ENCODE results near the gene CCDC120. TPM values are rescaled to one million over a fixed set of nuclear protein-coding genes. Genes with fewer than 3 reads are reported as not detected.
A peak's percentile ranks its signal among the peaks of the same experiment; 100 is the strongest.

The CCDC120 gene
- total RNA-seq, 1 experiment from 2014 or later, result 15.2 TPM

DNA sequence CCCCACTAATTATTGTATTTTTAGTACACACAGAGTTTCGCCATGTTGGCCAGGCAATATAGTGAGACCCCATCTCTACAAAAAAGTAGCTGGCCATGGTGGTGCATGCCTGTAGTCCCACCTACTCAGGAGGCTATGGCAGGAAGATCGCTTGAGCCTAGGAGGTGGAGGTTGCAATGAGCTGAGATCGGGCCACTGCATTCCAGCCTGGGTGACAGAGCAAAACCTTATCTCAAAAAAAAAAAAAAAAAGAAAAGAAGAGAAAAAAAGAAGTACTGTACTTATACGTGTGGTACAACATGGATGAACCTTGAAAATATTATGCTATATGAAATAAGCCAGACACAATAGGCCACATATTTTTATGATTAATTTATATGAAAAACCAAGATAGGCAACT, 30.8 kb downstream of the CCDC120 start:
- DNase-seq (ENCODE audit: low spot score), result no peak
- POLR2A ChIA-PET, result no interaction called here

DNA sequence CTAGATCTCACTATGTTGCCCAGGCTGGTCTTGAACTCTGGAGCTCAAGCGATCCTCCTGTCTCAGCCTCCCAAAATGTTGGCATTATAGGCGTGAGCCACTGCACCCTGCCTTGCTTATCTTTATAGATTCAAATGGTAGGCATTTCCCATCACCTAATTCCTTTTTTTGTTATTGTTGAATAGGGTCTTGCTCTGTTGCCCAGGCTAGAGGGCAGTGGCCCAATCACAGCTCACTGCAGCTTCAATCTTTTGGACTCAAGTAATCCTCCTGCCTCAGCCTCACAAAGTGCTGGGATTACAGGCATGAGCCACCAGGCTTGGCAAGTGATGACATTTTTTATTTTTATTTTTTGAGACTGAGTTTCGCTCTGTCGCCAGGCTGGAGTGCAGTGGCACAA, 37.6 kb downstream of the CCDC120 start:
- Mint-ChIP-seq H3K4me3 (no peak overlapping the region), H3K9me3 (no peaks in the 10 kb centered on the region), H3K36me3 (no peaks in the 10 kb centered on the region), H3K27me3 (ENCODE audit: low read depth) (no peaks in the 10 kb centered on the region), H3K4me1 (no peaks in the 10 kb centered on the region), H3K27ac (no peak overlapping the region)
- ChIA-PET CTCF (no interaction called here), POLR2A (interaction anchor here (1.2 kb wide), 1 partner anchor 53 kb away, joined by 4 read pairs; no protein-coding TSS in a partner anchor)
- DNase-seq (ENCODE audit: low spot score) (no peak), ATAC-seq (no peak)
- TF ChIP-seq, protein P1, sequence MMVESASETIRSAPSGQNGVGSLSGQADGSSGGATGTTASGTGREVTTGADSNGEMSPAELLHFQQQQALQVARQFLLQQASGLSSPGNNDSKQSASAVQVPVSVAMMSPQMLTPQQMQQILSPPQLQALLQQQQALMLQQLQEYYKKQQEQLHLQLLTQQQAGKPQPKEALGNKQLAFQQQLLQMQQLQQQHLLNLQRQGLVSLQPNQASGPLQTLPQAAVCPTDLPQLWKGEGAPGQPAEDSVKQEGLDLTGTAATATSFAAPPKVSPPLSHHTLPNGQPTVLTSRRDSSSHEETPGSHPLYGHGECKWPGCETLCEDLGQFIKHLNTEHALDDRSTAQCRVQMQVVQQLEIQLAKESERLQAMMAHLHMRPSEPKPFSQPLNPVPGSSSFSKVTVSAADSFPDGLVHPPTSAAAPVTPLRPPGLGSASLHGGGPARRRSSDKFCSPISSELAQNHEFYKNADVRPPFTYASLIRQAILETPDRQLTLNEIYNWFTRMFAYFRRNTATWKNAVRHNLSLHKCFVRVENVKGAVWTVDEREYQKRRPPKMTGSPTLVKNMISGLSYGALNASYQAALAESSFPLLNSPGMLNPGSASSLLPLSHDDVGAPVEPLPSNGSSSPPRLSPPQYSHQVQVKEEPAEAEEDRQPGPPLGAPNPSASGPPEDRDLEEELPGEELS (CRISPR knock-in tag; IDR thresholded peaks at IDR 0.05), result no peak
- TF ChIP-seq FOXK1 (CRISPR knock-in tag; IDR thresholded peaks at IDR 0.05) (no peak), NFATC4 (CRISPR knock-in tag; IDR thresholded peaks at IDR 0.05) (no peak), OVOL2 (CRISPR knock-in tag; IDR thresholded peaks at IDR 0.05; ENCODE audit: borderline replicate concordance) (no peak), ZBTB21 (CRISPR knock-in tag; IDR thresholded peaks at IDR 0.05; ENCODE audit: borderline replicate concordance) (no peak), TP53 (CRISPR knock-in tag; IDR thresholded peaks at IDR 0.05) (no peak)

More for the DNA sequence above, 30.8 kb downstream of the CCDC120 start:
- H3K27me3 Mint-ChIP-seq (ENCODE audit: low read depth), result no peaks in the 10 kb centered on the region
- H3K9me3 Mint-ChIP-seq, result no peaks in the 10 kb centered on the region
- H3K4me3 Mint-ChIP-seq, result no peak overlapping the region
- H3K36me3 Mint-ChIP-seq, result no peaks in the 10 kb centered on the region
- H3K27ac Mint-ChIP-seq, result no peak overlapping the region
- no peak for ATAC-seq
- TF ChIP-seq, protein P2, sequence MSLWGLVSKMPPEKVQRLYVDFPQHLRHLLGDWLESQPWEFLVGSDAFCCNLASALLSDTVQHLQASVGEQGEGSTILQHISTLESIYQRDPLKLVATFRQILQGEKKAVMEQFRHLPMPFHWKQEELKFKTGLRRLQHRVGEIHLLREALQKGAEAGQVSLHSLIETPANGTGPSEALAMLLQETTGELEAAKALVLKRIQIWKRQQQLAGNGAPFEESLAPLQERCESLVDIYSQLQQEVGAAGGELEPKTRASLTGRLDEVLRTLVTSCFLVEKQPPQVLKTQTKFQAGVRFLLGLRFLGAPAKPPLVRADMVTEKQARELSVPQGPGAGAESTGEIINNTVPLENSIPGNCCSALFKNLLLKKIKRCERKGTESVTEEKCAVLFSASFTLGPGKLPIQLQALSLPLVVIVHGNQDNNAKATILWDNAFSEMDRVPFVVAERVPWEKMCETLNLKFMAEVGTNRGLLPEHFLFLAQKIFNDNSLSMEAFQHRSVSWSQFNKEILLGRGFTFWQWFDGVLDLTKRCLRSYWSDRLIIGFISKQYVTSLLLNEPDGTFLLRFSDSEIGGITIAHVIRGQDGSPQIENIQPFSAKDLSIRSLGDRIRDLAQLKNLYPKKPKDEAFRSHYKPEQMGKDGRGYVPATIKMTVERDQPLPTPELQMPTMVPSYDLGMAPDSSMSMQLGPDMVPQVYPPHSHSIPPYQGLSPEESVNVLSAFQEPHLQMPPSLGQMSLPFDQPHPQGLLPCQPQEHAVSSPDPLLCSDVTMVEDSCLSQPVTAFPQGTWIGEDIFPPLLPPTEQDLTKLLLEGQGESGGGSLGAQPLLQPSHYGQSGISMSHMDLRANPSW (CRISPR knock-in tag; conservative IDR thresholded peaks at IDR 0.05; ENCODE audit: low read depth), result no peak
- H3K4me1 Mint-ChIP-seq, result no peaks in the 10 kb centered on the region
- CTCF ChIA-PET, result interaction anchor here (0.7 to 1.0 kb wide), 3 partner anchors 11 to 103 kb away, joined by 3 to 4 read pairs (median 4); no protein-coding TSS in a partner anchor

DNA sequence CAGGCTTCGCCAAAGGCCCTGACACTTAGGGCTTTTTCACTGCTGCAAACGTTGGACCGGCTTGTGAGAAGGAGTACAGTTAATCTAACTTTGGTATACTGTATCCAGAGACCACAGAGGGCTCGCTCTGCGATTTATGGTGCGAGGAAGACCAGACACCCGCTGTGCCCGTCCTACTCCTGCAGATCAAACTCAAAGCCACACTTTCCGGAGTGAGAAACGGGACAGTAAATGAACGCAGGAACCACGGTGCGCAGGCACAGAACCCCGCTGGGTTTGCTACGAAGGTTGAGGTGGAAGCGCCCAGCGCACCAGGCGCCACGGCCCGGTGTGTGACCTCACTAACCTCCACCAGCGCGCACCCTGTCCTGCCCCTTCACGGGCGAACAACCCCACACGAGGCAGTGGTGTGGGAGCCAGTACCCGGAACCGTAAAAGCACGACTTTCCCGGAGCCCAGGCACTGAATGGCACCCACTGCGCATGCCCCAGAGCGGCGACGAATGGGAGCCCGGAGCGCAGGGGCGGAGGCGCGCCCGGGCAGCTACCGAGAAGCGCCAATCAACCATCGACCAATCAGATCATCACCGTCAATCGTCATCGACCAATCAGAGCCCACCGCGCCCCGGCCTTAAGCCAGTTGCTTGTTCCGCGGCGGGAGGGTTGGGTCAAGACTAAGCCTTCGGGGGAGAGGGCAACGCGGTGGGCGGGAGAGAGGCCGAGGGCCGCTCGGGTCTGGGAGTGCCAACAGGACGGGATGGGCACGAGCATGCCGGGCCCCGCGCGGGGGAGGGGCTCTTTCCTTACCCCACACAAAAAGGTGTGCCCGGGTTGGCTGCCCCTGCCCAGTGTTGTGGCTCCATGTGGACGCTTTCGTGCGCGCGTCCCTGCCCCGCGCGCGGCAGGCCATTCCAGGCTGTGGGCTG, 42.2 kb downstream of the CCDC120 start:
- no peaks in the 10 kb centered on the region for H3K9me3 Mint-ChIP-seq
- TF ChIP-seq, protein P3, sequence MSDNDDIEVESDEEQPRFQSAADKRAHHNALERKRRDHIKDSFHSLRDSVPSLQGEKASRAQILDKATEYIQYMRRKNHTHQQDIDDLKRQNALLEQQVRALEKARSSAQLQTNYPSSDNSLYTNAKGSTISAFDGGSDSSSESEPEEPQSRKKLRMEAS (CRISPR knock-in tag; IDR thresholded peaks at IDR 0.05), result peak; percentile 49
- TF ChIP-seq NFYB (CRISPR knock-in tag; conservative IDR thresholded peaks at IDR 0.05; ENCODE audit: low read depth) (peak; percentile 94), NFATC4 (CRISPR knock-in tag; IDR thresholded peaks at IDR 0.05) (no peak)
- DNase-seq (ENCODE audit: low spot score) (peak; percentile 88), ATAC-seq (peak; percentile 97)
- peaks cover 3% of the 10 kb centered on the region; the same call in 1 of the 2 replicates for H3K4me1 Mint-ChIP-seq
- ChIA-PET POLR2A (interaction anchor here (0.6 kb wide), 1 partner anchor 11 kb away, joined by 3 read pairs; no protein-coding TSS in a partner anchor), CTCF (interaction anchor here (0.6 to 1.0 kb wide), 7 partner anchors 11 to 142 kb away, joined by 3 to 5 read pairs (median 3); no protein-coding TSS in a partner anchor)
- H3K36me3 Mint-ChIP-seq, result no peaks in the 10 kb centered on the region
- H3K27ac Mint-ChIP-seq, result no peak overlapping the region
- H3K27me3 Mint-ChIP-seq (ENCODE audit: low read depth), result no peaks in the 10 kb centered on the region
- H3K4me3 Mint-ChIP-seq, result peak overlapping the region; percentile 84

DNA sequence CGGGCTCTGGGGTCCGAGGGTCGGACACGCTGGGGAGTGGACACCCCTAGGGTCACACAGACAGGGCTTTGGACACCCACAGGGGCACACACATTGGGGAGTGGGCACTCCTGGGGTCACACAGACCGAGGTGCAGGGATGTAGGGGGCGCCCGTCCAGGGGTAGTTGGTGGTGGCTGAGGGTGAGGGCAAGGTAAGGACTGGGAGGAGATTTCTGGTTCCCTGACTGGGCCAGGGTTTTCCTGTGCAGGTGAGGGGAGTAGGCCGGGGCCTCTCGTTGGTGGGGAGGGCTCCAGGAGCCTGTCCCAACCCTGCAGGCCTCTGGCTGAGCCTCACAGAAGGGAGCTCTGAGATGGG, 42.8 kb downstream of the CCDC120 start:
- ATAC-seq, result peak; percentile 65
- Mint-ChIP-seq H3K27ac (no peak overlapping the region), H3K36me3 (no peaks in the 10 kb centered on the region), H3K4me3 (peak overlapping the region; percentile 84), H3K27me3 (ENCODE audit: low read depth) (no peaks in the 10 kb centered on the region), H3K9me3 (no peaks in the 10 kb centered on the region), H3K4me1 (peaks cover 3% of the 10 kb centered on the region; the same call in 1 of the 2 replicates)
- ChIA-PET POLR2A (no interaction called here), CTCF (interaction anchor here (1.0 kb wide), 3 partner anchors 62 to 143 kb away, joined by 3 to 5 read pairs (median 3); no protein-coding TSS in a partner anchor)
- no peak for DNase-seq (ENCODE audit: low spot score)
- TF ChIP-seq ELF4 (CRISPR knock-in tag; IDR thresholded peaks at IDR 0.05; ENCODE audit: low read depth) (no peak), ZNF671 (CRISPR knock-in tag; IDR thresholded peaks at IDR 0.05) (no peak), RORB (CRISPR knock-in tag; IDR thresholded peaks at IDR 0.05) (no peak), NFYB (CRISPR knock-in tag; conservative IDR thresholded peaks at IDR 0.05; ENCODE audit: low read depth) (no peak), OVOL2 (CRISPR knock-in tag; IDR thresholded peaks at IDR 0.05; ENCODE audit: borderline replicate concordance) (no peak), ZBTB21 (CRISPR knock-in tag; IDR thresholded peaks at IDR 0.05; ENCODE audit: borderline replicate concordance) (no peak), TEAD1 (CRISPR knock-in tag; IDR thresholded peaks at IDR 0.05) (no peak), SP1 (CRISPR knock-in tag; conservative IDR thresholded peaks at IDR 0.05) (no peak)
- TF ChIP-seq, protein P4, sequence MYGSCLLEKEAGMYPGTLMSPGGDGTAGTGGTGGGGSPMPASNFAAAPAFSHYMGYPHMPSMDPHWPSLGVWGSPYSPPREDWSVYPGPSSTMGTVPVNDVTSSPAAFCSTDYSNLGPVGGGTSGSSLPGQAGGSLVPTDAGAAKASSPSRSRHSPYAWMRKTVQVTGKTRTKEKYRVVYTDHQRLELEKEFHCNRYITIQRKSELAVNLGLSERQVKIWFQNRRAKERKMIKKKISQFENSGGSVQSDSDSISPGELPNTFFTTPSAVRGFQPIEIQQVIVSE (CRISPR knock-in tag; IDR thresholded peaks at IDR 0.05; ENCODE audit: borderline replicate concordance), result no peak
- TF ChIP-seq, protein P5, sequence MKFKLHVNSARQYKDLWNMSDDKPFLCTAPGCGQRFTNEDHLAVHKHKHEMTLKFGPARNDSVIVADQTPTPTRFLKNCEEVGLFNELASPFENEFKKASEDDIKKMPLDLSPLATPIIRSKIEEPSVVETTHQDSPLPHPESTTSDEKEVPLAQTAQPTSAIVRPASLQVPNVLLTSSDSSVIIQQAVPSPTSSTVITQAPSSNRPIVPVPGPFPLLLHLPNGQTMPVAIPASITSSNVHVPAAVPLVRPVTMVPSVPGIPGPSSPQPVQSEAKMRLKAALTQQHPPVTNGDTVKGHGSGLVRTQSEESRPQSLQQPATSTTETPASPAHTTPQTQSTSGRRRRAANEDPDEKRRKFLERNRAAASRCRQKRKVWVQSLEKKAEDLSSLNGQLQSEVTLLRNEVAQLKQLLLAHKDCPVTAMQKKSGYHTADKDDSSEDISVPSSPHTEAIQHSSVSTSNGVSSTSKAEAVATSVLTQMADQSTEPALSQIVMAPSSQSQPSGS (CRISPR knock-in tag; IDR thresholded peaks at IDR 0.05; ENCODE audit: borderline replicate concordance, low read depth), result no peak
- TF ChIP-seq, protein P6, sequence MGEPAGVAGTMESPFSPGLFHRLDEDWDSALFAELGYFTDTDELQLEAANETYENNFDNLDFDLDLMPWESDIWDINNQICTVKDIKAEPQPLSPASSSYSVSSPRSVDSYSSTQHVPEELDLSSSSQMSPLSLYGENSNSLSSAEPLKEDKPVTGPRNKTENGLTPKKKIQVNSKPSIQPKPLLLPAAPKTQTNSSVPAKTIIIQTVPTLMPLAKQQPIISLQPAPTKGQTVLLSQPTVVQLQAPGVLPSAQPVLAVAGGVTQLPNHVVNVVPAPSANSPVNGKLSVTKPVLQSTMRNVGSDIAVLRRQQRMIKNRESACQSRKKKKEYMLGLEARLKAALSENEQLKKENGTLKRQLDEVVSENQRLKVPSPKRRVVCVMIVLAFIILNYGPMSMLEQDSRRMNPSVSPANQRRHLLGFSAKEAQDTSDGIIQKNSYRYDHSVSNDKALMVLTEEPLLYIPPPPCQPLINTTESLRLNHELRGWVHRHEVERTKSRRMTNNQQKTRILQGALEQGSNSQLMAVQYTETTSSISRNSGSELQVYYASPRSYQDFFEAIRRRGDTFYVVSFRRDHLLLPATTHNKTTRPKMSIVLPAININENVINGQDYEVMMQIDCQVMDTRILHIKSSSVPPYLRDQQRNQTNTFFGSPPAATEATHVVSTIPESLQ (CRISPR knock-in tag; IDR thresholded peaks at IDR 0.05), result no peak
